Gastroesophageal sphincter (tissue), 4 donors: ENCODE measurements around the gene PTPN4. TPM values are rescaled to one million over a fixed set of nuclear protein-coding genes. Genes with fewer than 3 reads are reported as not detected.
A peak's percentile ranks its signal among the peaks of the same experiment; 100 is the strongest.

Experiments
- ATAC-seq: fragments of 150-250 bp; one replicate; pipeline ENCODE4 v1.9.1; 2016; ENCODE audit warnings: mild to moderate bottlenecking, moderate library complexity
- H3K27ac ChIP-seq, 4 donors: fragments of 200-600 bp; sonication (generic) in 3 of 4; 1 replicate in 3 of 4; 2 replicates in 1 of 4; pipeline ENCODE4 v1.5.1; 2016 to 2019
- H3K27me3 ChIP-seq: fragments of 200-600 bp; sonication (generic); one replicate; pipeline ENCODE4 v1.5.1; 2019
- H3K36me3 ChIP-seq, 2 donors: fragments of 200-600 bp; sonication (generic); one replicate each; pipeline ENCODE4 v1.5.1; 2019; ENCODE audit warnings: control low read depth in 1 of 2
- H3K4me1 ChIP-seq, 3 donors: fragments of 200-600 bp; sonication (generic); 1 replicate in 2 of 3; 2 replicates in 1 of 3; pipeline ENCODE4 v1.5.1; 2016 to 2019; ENCODE audit warnings: control low read depth in 2 of 3
- H3K4me3 ChIP-seq, 2 donors: fragments of 200-600 bp; sonication (generic); one replicate each; pipeline ENCODE4 v1.5.1; 2019; ENCODE audit warnings: mild to moderate bottlenecking in 1 of 2, moderate library complexity in 1 of 2
- H3K9me3 ChIP-seq, 3 donors: fragments of 200-600 bp; sonication (generic); one replicate each; pipeline ENCODE4 v1.5.1; 2017 to 2019; ENCODE audit warnings: control low read depth in 2 of 3
- CTCF ChIP-seq, 4 experiments: fragments of 200-600 bp in 2 of 4; fragments of 450-650 bp in 2 of 4; sonication (generic) in 1 of 4; IDR thresholded peaks; one replicate each; pipeline ENCODE4 v1.5.1; 2017 to 2019; ENCODE audit warnings: antibody characterized with exemption in 4 of 4, mild to moderate bottlenecking in 2 of 4, moderate library complexity in 2 of 4
- EP300 ChIP-seq: sonication (generic); formaldehyde crosslinking; IDR thresholded peaks from one replicate; pipeline ENCODE4 v1.6.1; 2017; ENCODE audit warnings: antibody characterized with exemption, mild to moderate bottlenecking
- POLR2A ChIP-seq, 2 donors: fragments of 450-650 bp; IDR thresholded peaks; one replicate each; pipeline ENCODE4 v1.6.1; 2017; ENCODE audit warnings: antibody characterized with exemption in 2 of 2, mild to moderate bottlenecking in 2 of 2, moderate library complexity in 1 of 2
- POLR2AphosphoS5 ChIP-seq: sonication (generic); formaldehyde crosslinking; IDR thresholded peaks from one replicate; pipeline ENCODE4 v1.6.1; 2017; ENCODE audit warnings: antibody characterized with exemption
- WGBS, 2 donors: methylation state at CpG; one replicate each; pipeline ENCODE4 v1.1.5; 2018; ENCODE audit warnings: low coverage in 1 of 2; 5-methylcytosine and 5-hydroxymethylcytosine counted together
- total RNA-seq, 4 donors: library from RNA; depleted of rRNA; stranded (reverse); fragments of >200 nt; gene quantifications; one replicate each; pipeline ENCODE4 v1.1.0, GENCODE V29; 2016

Gene PTPN4
- total RNA-seq, 4 donors from 2014 or later: 15.6 to 50.1 (median 30.7) TPM

DNA sequence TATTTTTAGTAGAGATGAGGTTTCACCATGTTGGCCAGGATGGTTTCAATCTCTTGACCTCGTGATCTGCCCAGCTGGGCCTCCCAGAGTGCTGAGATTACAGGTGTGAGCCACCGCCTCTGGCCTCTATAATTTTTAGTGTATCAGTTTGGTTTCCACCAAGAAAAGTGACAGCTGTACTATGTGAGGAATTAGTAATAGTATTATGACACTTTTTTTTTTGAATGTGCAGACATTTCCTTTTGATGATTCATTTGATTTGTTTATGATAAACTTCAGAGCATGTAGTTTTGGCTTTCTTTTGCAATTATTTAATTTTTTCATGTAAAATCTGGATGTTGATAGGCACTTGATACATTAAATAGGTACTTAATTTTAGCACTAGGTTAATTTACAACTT is 61.5 kb downstream of the PTPN4 start:
- H3K27ac ChIP-seq: no peak overlapping the region
- no peaks in the 10 kb centered on the region for H3K27me3 ChIP-seq
- ATAC-seq: no peak
- H3K36me3 ChIP-seq: no peaks in the 10 kb centered on the region
- H3K4me1 ChIP-seq: peaks cover 0 to 9% (median 4%) of the 10 kb centered on the region in 3 donors
- H3K4me3 ChIP-seq: no peak overlapping the region
- 94% methylated on average over 2 of the region's 2 CpGs; no CpG with 5 or more reads in 1 of the 2 donors for WGBS, 2 donors
- TF ChIP-seq POLR2A (IDR thresholded peaks at IDR 0.05): no peak
- no peak for TF ChIP-seq EP300
- no peak for TF ChIP-seq CTCF (IDR thresholded peaks at IDR 0.05)
- no peak for TF ChIP-seq POLR2AphosphoS5
- no peaks in the 10 kb centered on the region for H3K9me3 ChIP-seq

DNA sequence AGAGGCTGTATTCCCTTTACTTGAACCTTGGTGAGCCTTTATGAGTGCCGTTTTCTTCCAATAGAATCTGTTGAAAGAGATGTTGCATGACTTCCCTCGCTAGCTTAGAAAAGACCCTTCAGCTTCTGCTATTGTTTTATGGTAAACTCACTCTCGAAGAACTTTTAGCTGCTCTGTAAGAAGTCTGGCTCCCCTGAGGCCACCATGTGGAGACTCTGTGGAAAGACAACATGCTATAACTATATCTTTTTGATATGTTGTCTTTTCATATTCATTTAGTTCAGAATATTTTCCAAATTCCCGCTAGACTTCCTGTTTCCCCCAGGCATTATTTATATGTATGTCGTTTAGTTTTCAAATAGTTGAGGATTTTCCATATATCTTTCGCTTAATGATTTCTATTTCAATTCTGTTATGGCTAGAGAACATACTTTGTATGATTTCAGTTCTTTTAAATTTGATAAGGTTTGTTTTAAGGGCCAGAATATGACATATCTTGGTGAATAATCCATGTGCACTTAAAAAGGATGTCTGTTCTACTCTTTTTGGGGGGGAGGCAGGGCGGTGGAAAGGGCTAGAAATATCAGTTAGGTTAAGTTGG is 64.1 kb downstream of the PTPN4 start:
- no peaks in the 10 kb centered on the region for H3K27me3 ChIP-seq
- no peaks in the 10 kb centered on the region for H3K9me3 ChIP-seq
- H3K27ac ChIP-seq: no peak overlapping the region
- H3K4me3 ChIP-seq: no peak overlapping the region
- WGBS, 2 donors: 34 to 46% methylated on average over 6 to 7 of the region's 7 CpGs
- TF ChIP-seq EP300 (no peak), CTCF (IDR thresholded peaks at IDR 0.05) (peak; percentile 40 to 67 (median 58))
- H3K4me1 ChIP-seq: peaks cover 0 to 14% (median 5%) of the 10 kb centered on the region in 3 donors
- ATAC-seq: no peak
- no peaks in the 10 kb centered on the region for H3K36me3 ChIP-seq

GRCh38 chr2:119826370-119826961 is 66.7 kb downstream of the PTPN4 start:
- Histone ChIP-seq H3K9me3 (no peaks in the 10 kb centered on the region), H3K27ac (no peak overlapping the region), H3K27me3 (no peaks in the 10 kb centered on the region), H3K4me3 (no peak overlapping the region), H3K36me3 (peaks cover 0 to 9% of the 10 kb centered on the region in 2 donors), H3K4me1 (peaks cover 0 to 14% (median 5%) of the 10 kb centered on the region in 3 donors)
- WGBS, 2 donors: 63 to 69% methylated on average over 5 of the region's 5 CpGs
- ATAC-seq: no peak
- TF ChIP-seq EP300 (no peak), CTCF (IDR thresholded peaks at IDR 0.05) (peak in 2 of 4 experiments; percentile 6 to 46)

DNA sequence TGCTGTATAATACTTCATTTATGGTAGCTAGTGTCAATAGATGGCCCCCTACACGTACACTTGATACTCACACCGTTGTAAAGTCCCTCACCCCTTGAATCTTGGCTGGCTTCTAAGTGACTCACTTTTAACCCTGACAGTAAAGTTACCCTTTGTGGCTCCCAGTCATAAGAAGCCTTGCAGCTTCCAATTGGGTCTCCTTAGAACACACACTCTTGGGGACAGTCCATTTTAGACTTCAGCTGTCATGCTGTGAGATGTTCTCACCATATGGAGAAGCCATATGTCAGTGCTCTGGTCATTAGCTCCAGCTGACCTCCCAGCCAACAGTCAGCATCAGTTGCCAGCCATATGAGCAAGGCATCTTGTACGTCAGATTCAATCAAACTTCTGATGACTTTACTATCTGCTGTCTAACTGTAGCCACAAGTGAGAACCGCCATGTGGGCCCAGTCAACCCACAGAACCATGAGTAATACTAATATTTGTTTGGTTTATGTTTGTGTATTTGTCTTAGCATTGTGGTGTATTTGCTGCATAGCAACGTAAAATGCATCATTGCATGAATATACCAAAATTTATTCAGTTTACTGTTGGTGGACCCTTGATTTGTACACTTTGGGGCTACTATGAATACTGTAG is 68.3 kb downstream of the PTPN4 start:
- peaks cover 0 to 9% of the 10 kb centered on the region in 2 donors for H3K36me3 ChIP-seq
- no peak overlapping the region for H3K4me3 ChIP-seq
- H3K27me3 ChIP-seq: no peaks in the 10 kb centered on the region
- TF ChIP-seq CTCF (IDR thresholded peaks at IDR 0.05) (no peak), POLR2A (IDR thresholded peaks at IDR 0.05) (no peak), EP300 (no peak), POLR2AphosphoS5 (no peak)
- 77% methylated on average over 5 of the region's 5 CpGs for WGBS, 2 donors
- H3K27ac ChIP-seq: no peak overlapping the region
- no peaks in the 10 kb centered on the region for H3K9me3 ChIP-seq
- ATAC-seq: no peak
- H3K4me1 ChIP-seq: peaks cover 0 to 14% (median 5%) of the 10 kb centered on the region in 3 donors
